HCT116 (cell line): ENCODE results near the gene PDLIM4. TPM values are rescaled to one million over a fixed set of nuclear protein-coding genes. Genes with fewer than 3 reads are reported as not detected.

Experiments
- ATAC-seq: fragments of 200-7000 bp; cut with Tn5 transposase; 2 replicates; pipeline ENCODE4 v1.9.1; 2020; ENCODE audit warnings: mild to moderate bottlenecking, moderate library complexity
- BruUV-seq: library from RNA; stranded (reverse); fragments of 400-500 nt; replicated peaks from 2 replicates; lab custom pipeline; 2021; lab: Mats Ljungman, UMichigan
- CTCF ChIA-PET: fragments of 300-600 bp; sonication (Branson Sonifier 250); formaldehyde crosslinking; loops from one replicate; lab custom pipeline; 2021; ENCODE audit warnings: antibody characterized with exemption; lab: Charles Lee
- POLR2A ChIA-PET: fragments of 300-600, 350-600 bp; sonication (Branson Sonifier 250); formaldehyde crosslinking; loops from one replicate; lab custom pipeline; 2021; ENCODE audit warnings: antibody characterized with exemption; lab: Charles Lee
- RAD21 ChIA-PET, 2 experiments: fragments of 300-600 bp; sonication (Branson Sonifier 250); formaldehyde crosslinking; loops; one replicate each; lab custom pipeline; 2023; ENCODE audit warnings: low total read pairs in 2 of 2; ENCODE audit not compliant: uncharacterized antibody in 2 of 2, unreplicated experiment in 2 of 2, low non-redundant PET in 1 of 2; lab: Charles Lee
- DNase-seq: peaks from one replicate; pipeline ENCODE4 v3.0.0-alpha.2; 2010; ENCODE audit warnings: low read depth, low spot score
- H2AFZ ChIP-seq: fragments of 200-600 bp; shearing (Covaris generic), sonication (generic); 2 replicates; pipeline ENCODE4 v1.6.1; 2017; ENCODE audit warnings: low read depth, mixed run types, mixed read lengths, antibody characterized with exemption, low read length; ENCODE audit not compliant: poor library complexity, severe bottlenecking
- H3K27ac ChIP-seq: 2 replicates; pipeline ENCODE4 v1.5.1; 2012; ENCODE audit warnings: low read depth, low read length
- H3K27me3 ChIP-seq: fragments of 200-600 bp; sonication (generic); 2 replicates; pipeline ENCODE4 v1.6.1; 2016; ENCODE audit warnings: mixed run types, low read length, mixed read lengths; ENCODE audit not compliant: insufficient read depth
- H3K36me3 ChIP-seq, 2 experiments: fragments of 200-500 bp in 1 of 2; fragments of 200-600 bp in 1 of 2; sonication (Bioruptor generic) in 1 of 2; sonication (generic) in 1 of 2; 2 replicates each; pipeline versions ENCODE4 v1.5.1 to v1.6.1; 2014 to 2016; ENCODE audit warnings: low read length in 2 of 2, inconsistent platforms in 1 of 2, mixed read lengths in 1 of 2, mixed run types in 1 of 2; ENCODE audit not compliant: insufficient read depth in 2 of 2, control insufficient read depth in 1 of 2
- H3K4me1 ChIP-seq, 2 experiments: fragments of 200-600 bp in 1 of 2; sonication (generic) in 1 of 2; 2 replicates each; pipeline versions ENCODE4 v1.5.1 to v1.6.1; 2012 to 2017; ENCODE audit warnings: low read length in 2 of 2, inconsistent platforms in 1 of 2, mild to moderate bottlenecking in 1 of 2, mixed read lengths in 1 of 2, mixed run types in 1 of 2, moderate library complexity in 1 of 2; ENCODE audit not compliant: insufficient read depth in 2 of 2, control insufficient read depth in 1 of 2
- H3K4me2 ChIP-seq: fragments of 200-600 bp; sonication (generic); 2 replicates; pipeline ENCODE4 v1.6.1; 2017; ENCODE audit warnings: mixed run types, low read length, mixed read lengths
- H3K4me3 ChIP-seq, 2 experiments: fragments of 200-600 bp in 1 of 2; sonication (generic) in 1 of 2; replicated peaks in 1 of 2; 2 replicates each; pipeline ENCODE4 v1.5.1; 2011 to 2016; ENCODE audit warnings: low read length in 2 of 2, control low read depth in 1 of 2, low read depth in 1 of 2, mild to moderate bottlenecking in 1 of 2, mixed read lengths in 1 of 2, mixed run types in 1 of 2
- H3K79me2 ChIP-seq: fragments of 200-600 bp; sonication (generic); 2 replicates; pipeline ENCODE4 v1.6.1; 2017; ENCODE audit warnings: mild to moderate bottlenecking, mixed run types, low read length, moderate library complexity, mixed read lengths; ENCODE audit not compliant: insufficient read depth
- H3K9ac ChIP-seq: fragments of 200-600 bp; sonication (generic); 2 replicates; pipeline ENCODE4 v1.6.1; 2016; ENCODE audit warnings: low read length, mixed read lengths
- H3K9me2 ChIP-seq: fragments of 200-600 bp; sonication (generic), shearing (Covaris generic); 2 replicates; pipeline ENCODE4 v1.6.1; 2017; ENCODE audit warnings: mixed run types, mild to moderate bottlenecking, moderate library complexity; ENCODE audit not compliant: insufficient read depth
- H3K9me3 ChIP-seq, 2 experiments: fragments of 200-500 bp in 1 of 2; fragments of 200-600 bp in 1 of 2; sonication (Bioruptor generic) in 1 of 2; sonication (generic) in 1 of 2; 2 replicates each; pipeline ENCODE4 v1.6.1; 2014 to 2017; ENCODE audit warnings: low read length in 2 of 2, mixed read lengths in 2 of 2, inconsistent platforms in 1 of 2, low read depth in 1 of 2, mild to moderate bottlenecking in 1 of 2, mixed run types in 1 of 2, moderate library complexity in 1 of 2; ENCODE audit not compliant: control insufficient read depth in 1 of 2, insufficient read depth in 1 of 2
- H4K20me1 ChIP-seq: fragments of 200-600 bp; sonication (generic), shearing (Covaris generic); 2 replicates; pipeline ENCODE4 v1.6.1; 2017; ENCODE audit warnings: mixed run types, mild to moderate bottlenecking, moderate library complexity; ENCODE audit not compliant: insufficient read depth
- CEBPB ChIP-seq: IDR thresholded peaks from 2 replicates; pipeline ENCODE4 v1.6.1; 2012; ENCODE audit warnings: low read depth
- EGR1 ChIP-seq: IDR thresholded peaks from 2 replicates; pipeline ENCODE4 v1.6.1; 2012; ENCODE audit warnings: low read depth
- ELF1 ChIP-seq: IDR thresholded peaks from 2 replicates; pipeline ENCODE4 v1.6.1; 2012; ENCODE audit warnings: low read depth, borderline replicate concordance
- EZH2phosphoT487 ChIP-seq: fragments of 200-600 bp; IDR thresholded peaks from 2 replicates; pipeline ENCODE4 v1.6.1; 2018; ENCODE audit warnings: antibody characterized with exemption, borderline replicate concordance
- FOSL1 ChIP-seq: IDR thresholded peaks from 2 replicates; pipeline ENCODE4 v1.6.1; 2012; ENCODE audit warnings: low read depth
- POLR2A ChIP-seq: IDR thresholded peaks from 2 replicates; pipeline ENCODE4 v1.7.0; 2011; ENCODE audit warnings: borderline replicate concordance; ENCODE audit not compliant: insufficient read depth, insufficient read length; ENCODE audit errors: extremely low read depth
- SIN3A ChIP-seq: IDR thresholded peaks from 2 replicates; pipeline ENCODE4 v1.6.1; 2012; ENCODE audit warnings: low read depth
- SP1 ChIP-seq: IDR thresholded peaks from 2 replicates; pipeline ENCODE4 v1.6.1; 2012; ENCODE audit warnings: low read depth
- TCF7L2 ChIP-seq: IDR thresholded peaks from 2 replicates; pipeline ENCODE4 v1.7.0; 2011; ENCODE audit warnings: borderline replicate concordance, inconsistent platforms; ENCODE audit not compliant: insufficient read depth, insufficient read length; ENCODE audit errors: extremely low read depth
- ZFX ChIP-seq: fragments of 450-650 bp; IDR thresholded peaks from 2 replicates; pipeline ENCODE4 v1.6.1; 2017
- intact Hi-C: fragments of 100-400 bp; cut with micrococcal nuclease; formaldehyde crosslinking; loops from 2 replicates; pipeline ENCODE4 v1.10.0; 2022
- total RNA-seq: library from RNA; stranded (reverse); gene quantifications from one replicate; pipeline ENCODE4 v1.2.1, GENCODE V29; 2021; ENCODE audit not compliant: unreplicated experiment
- TF ChIP-seq, protein P1 (sequence below): IDR thresholded peaks from 2 replicates; pipeline ENCODE4 v1.6.1; 2011; ENCODE audit warnings: mild to moderate bottlenecking, low read length, moderate library complexity; ENCODE audit not compliant: insufficient replicate concordance; ENCODE audit errors: extremely low read depth

The PDLIM4 gene
- total RNA-seq, 1 experiment from 2014 or later, result not detected

DNA sequence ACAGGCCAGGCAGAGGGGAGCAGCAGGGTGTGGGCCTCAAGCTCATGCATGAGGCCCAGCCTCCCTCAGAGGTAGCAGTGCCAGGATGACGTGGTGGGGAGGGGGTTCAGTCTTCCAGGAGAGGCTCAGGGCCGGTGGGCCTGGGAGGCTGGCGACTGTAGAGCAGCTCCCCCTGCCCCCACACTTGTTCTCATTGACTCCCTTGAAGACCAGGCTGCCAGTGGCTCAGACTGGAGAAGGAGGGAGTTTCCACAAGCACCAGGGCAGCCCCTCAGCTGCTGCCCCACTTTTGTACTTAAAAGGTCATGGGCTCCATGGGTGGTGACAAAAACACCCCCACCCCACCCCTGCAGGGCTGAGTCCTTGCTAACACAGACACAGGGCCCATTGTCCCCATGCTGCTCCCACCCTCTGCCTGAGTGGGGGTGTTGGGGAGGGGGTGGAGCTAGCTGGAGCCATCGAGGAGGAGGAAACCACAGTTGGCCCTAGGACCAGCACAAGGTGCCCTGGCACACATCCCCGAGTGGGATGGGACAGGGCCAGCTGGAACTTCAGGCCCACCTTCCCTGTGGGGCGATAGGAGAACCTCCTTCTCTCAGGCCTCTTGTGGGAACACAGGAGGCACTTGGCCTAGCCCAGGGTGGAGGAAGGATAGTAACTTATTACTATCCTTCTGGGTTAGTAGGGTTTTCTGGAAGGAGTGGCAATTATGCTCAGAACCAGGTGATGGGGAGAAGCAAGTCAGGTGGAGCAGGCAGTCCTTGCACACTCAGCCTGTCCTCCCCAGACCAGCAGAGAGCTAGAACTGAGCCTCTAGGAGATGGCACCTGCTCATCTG is 10.7 kb downstream of the PDLIM4 start:
- POLR2A ChIA-PET, result no interaction called here
- no peak overlapping the region for H3K27ac ChIP-seq
- intact Hi-C loops, result no loop called here
- no peak overlapping the region for H3K9ac ChIP-seq
- H2AFZ ChIP-seq, result no peak overlapping the region
- H4K20me1 ChIP-seq, result no peaks in the 10 kb centered on the region
- no peak overlapping the region for H3K4me3 ChIP-seq
- no peaks in the 10 kb centered on the region for H3K9me2 ChIP-seq
- no peak overlapping the region for H3K4me2 ChIP-seq
- H3K27me3 ChIP-seq, result no peaks in the 10 kb centered on the region
- TF ChIP-seq FOSL1 (no peak), ELF1 (no peak), CEBPB (no peak), EGR1 (no peak), POLR2A (no peak), TCF7L2 (no peak), SIN3A (no peak), ZFX (no peak), EZH2phosphoT487 (no peak), SP1 (no peak)
- TF ChIP-seq, protein P1, sequence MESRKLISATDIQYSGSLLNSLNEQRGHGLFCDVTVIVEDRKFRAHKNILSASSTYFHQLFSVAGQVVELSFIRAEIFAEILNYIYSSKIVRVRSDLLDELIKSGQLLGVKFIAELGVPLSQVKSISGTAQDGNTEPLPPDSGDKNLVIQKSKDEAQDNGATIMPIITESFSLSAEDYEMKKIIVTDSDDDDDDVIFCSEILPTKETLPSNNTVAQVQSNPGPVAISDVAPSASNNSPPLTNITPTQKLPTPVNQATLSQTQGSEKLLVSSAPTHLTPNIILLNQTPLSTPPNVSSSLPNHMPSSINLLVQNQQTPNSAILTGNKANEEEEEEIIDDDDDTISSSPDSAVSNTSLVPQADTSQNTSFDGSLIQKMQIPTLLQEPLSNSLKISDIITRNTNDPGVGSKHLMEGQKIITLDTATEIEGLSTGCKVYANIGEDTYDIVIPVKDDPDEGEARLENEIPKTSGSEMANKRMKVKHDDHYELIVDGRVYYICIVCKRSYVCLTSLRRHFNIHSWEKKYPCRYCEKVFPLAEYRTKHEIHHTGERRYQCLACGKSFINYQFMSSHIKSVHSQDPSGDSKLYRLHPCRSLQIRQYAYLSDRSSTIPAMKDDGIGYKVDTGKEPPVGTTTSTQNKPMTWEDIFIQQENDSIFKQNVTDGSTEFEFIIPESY, result no peak
- TF ChIP-seq, all 23 proteins: peak for 0
- no peaks in the 10 kb centered on the region for H3K9me3 ChIP-seq
- BruUV-seq, result no TSS peak
- CTCF ChIA-PET, result no interaction called here
- DNase-seq (no peak), ATAC-seq (no peak)
- H3K36me3 ChIP-seq, result no peaks in the 10 kb centered on the region
- H3K4me1 ChIP-seq, result peaks cover 4 to 36% of the 10 kb centered on the region in 2 experiments
- RAD21 ChIA-PET, result no interaction called here
- no peaks in the 10 kb centered on the region for H3K79me2 ChIP-seq
